ENCODE data around the gene DCTN2. TPM values are rescaled to one million over a fixed set of nuclear protein-coding genes. Genes with fewer than 3 reads are reported as not detected.

The DCTN2 gene
- polyA plus RNA-seq, 1 donor (not counting 4 experiments of a cell fraction or from before 2014, with no cell fraction given), result 132 TPM

DNA sequence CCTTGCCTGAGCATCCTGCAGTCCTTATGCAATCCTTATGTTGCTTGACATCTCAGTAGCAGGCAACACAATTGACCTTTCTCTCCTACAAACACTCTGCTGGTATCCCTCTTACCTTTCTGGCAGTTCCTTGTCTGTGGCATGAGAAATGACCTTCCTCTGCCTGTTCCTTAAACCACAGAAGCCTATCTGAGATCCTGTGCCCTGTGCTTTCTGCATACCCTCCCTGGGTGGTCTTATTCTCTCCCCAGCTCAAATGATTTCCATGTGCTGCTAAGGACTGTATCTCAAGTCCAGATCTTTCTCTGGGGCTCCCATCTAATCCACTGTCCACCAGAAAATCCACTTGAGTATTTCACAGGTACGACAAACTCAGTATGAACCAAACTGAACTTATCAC is 65.3 kb downstream of the DCTN2 start:
- no peak for TF ChIP-seq EZH2 (IDR thresholded peaks at IDR 0.05; ENCODE audit: low read length)
- H3K27me3 ChIP-seq (ENCODE audit: control insufficient read depth, extremely low read depth, insufficient read depth, low read length), result peaks cover 30% of the 10 kb centered on the region
- H3K4me3 ChIP-seq (ENCODE audit: control insufficient read depth in 2 of 3, extremely low read depth in 1 of 3, insufficient read depth in 2 of 3, low read depth in 1 of 3, low read length in 3 of 3), result no peak overlapping the region
- no peaks in the 10 kb centered on the region for H3K9me1 ChIP-seq (ENCODE audit: control insufficient read depth, extremely low read depth, insufficient read depth, low read length)
- H4K20me1 ChIP-seq (ENCODE audit: control insufficient read depth, extremely low read depth, insufficient read depth, low read length), result no peaks in the 10 kb centered on the region
- H2AFZ ChIP-seq (ENCODE audit: control insufficient read depth, low read length), result no peak overlapping the region
- no peak overlapping the region for H3K4me2 ChIP-seq (ENCODE audit: control insufficient read depth, extremely low read depth, insufficient read depth, low read depth, low read length)
- no peaks in the 10 kb centered on the region for H3K36me3 ChIP-seq (ENCODE audit: control insufficient read depth in 2 of 2, extremely low read depth in 1 of 2, insufficient read depth in 2 of 2, low read length in 2 of 2)
- no peaks in the 10 kb centered on the region for H3K4me1 ChIP-seq (ENCODE audit: control insufficient read depth, extremely low read depth, insufficient read depth, low read length)
- dilution Hi-C loops (cut with MboI; ENCODE audit: extremely low pct_ligation_motif_present, low sequenced_read_pairs), result no loop called here
- no peak overlapping the region for H3K9ac ChIP-seq (ENCODE audit: control insufficient read depth, extremely low read depth, insufficient read depth, low read length)
- H3K27ac ChIP-seq (ENCODE audit: control insufficient read depth, insufficient read depth, low read length), result no peak overlapping the region
- no peak for FAIRE-seq
- no peaks in the 10 kb centered on the region for H3K9me3 ChIP-seq (ENCODE audit: control insufficient read depth, low read depth, low read length)
- DNase-seq (ENCODE audit: low read depth, low spot score), result no peak
- no peaks in the 10 kb centered on the region for H3K79me2 ChIP-seq (ENCODE audit: control insufficient read depth, insufficient read depth, low read length)

Small RNAs within 50 kb of the gene (small RNA-seq; reads per million reads assigned to genes)
- gene MIR616 (ENCODE audit: insufficient read length in 3 of 3, low read depth in 3 of 3, low replicate concordance in 1 of 3), result 0 reads per million in 3 experiments

Other genes starting within 250 kb of the DCTN2 start
- gene R3HDM2, start 116.1 kb downstream of the DCTN2 start, polyA plus RNA-seq, result 8.1 to 13.4 TPM (median 11.1 TPM) in 3 replicates
- 0.04 TPM in 1 of 3 replicates, not detected in the others for gene INHBC, start 112.4 kb downstream of the DCTN2 start, polyA plus RNA-seq
- not detected in 3 replicates for gene INHBE, start 91.9 kb downstream of the DCTN2 start, polyA plus RNA-seq
- 1.0 to 1.4 TPM (median 1.2 TPM) in 3 replicates for gene GLI1, start 87.4 kb downstream of the DCTN2 start, polyA plus RNA-seq
- 0.15 TPM in 1 of 3 replicates, not detected in the others for gene ARHGAP9, start 67.3 kb downstream of the DCTN2 start, polyA plus RNA-seq
- gene MARS1, start 59.1 kb downstream of the DCTN2 start, polyA plus RNA-seq, result 92.9 to 137 TPM (median 125 TPM) in 3 replicates
- gene DDIT3, start 26.7 kb downstream of the DCTN2 start, polyA plus RNA-seq, result 7.8 to 25.6 TPM (median 23.6 TPM) in 3 replicates
- gene MBD6, start 24.4 kb downstream of the DCTN2 start, polyA plus RNA-seq, result 1.8 to 5.4 TPM (median 2.2 TPM) in 3 replicates
- gene KIF5A, start 2.9 kb upstream of the DCTN2 start, polyA plus RNA-seq, result 0.01 to 0.10 TPM (median 0.05 TPM) in 3 replicates
- gene PIP4K2C, start 44.0 kb upstream of the DCTN2 start, polyA plus RNA-seq, result 73.5 to 109 TPM (median 93.6 TPM) in 3 replicates
- gene DTX3, start 57.6 kb upstream of the DCTN2 start, polyA plus RNA-seq, result 2.6 to 5.4 TPM (median 3.5 TPM) in 3 replicates
- gene ARHGEF25, start 64.2 kb upstream of the DCTN2 start, polyA plus RNA-seq, result 0.12 to 0.26 TPM (median 0.26 TPM) in 3 replicates
- gene B4GALNT1, start 86.0 kb upstream of the DCTN2 start, polyA plus RNA-seq, result 0.08 to 0.37 TPM (median 0.08 TPM) in 3 replicates
- gene OS9, start 146.9 kb upstream of the DCTN2 start, polyA plus RNA-seq, result 82.2 to 96.9 TPM (median 95.1 TPM) in 3 replicates
- gene AGAP2, start 191.6 kb upstream of the DCTN2 start, polyA plus RNA-seq, result 0.13 to 0.18 TPM (median 0.15 TPM) in 3 replicates
- gene TSPAN31, start 197.8 kb upstream of the DCTN2 start, polyA plus RNA-seq, result 37.4 to 47.7 TPM (median 40.6 TPM) in 3 replicates
- 146 to 176 TPM (median 153 TPM) in 3 replicates for gene CDK4, start 205.1 kb upstream of the DCTN2 start, polyA plus RNA-seq
- 10.9 to 17.0 TPM (median 12.4 TPM) in 3 replicates for gene MARCHF9, start 207.9 kb upstream of the DCTN2 start, polyA plus RNA-seq
- gene CYP27B1, start 219.9 kb upstream of the DCTN2 start, polyA plus RNA-seq, result 19.0 to 40.5 TPM (median 33.6 TPM) in 3 replicates
- gene METTL1, start 224.9 kb upstream of the DCTN2 start, polyA plus RNA-seq, result 24.3 to 25.5 TPM (median 24.5 TPM) in 3 replicates
- 5.4 to 7.7 TPM (median 6.5 TPM) in 3 replicates for gene EEF1AKMT3, start 225.4 kb upstream of the DCTN2 start, polyA plus RNA-seq
- 20.4 to 30.5 TPM (median 21.0 TPM) in 3 replicates for gene TSFM, start 235.6 kb upstream of the DCTN2 start, polyA plus RNA-seq